Peyer's patch (tissue), 4 donors: Measurements from ENCODE around the gene ALPI.

ENCODE experiments used
- CTCF ChIP-seq, 6 experiments: fragments of 450-650 bp in 4 of 6; fragments of 200-600 bp in 2 of 6; sonication (generic) in 1 of 6; IDR thresholded peaks; one replicate each; pipeline ENCODE4 v1.5.1; 2017 to 2019; ENCODE audit warnings: antibody characterized with exemption in 6 of 6, mild to moderate bottlenecking in 3 of 6, moderate library complexity in 1 of 6
- POLR2A ChIP-seq, 2 donors: fragments of 450-650 bp; IDR thresholded peaks; one replicate each; pipeline ENCODE4 v1.5.1; 2017; ENCODE audit warnings: antibody characterized with exemption in 2 of 2, mild to moderate bottlenecking in 2 of 2, moderate library complexity in 2 of 2

- TF ChIP-seq CTCF (IDR thresholded peaks at IDR 0.05) (no peak), POLR2A (IDR thresholded peaks at IDR 0.05) (no peak)
Measured at GRCh38 chr2:232481322-232482140, 25.6 kb downstream of the ALPI start.
